Stimulated activated CD8-positive, alpha-beta memory T cell treated with anti-CD3 and anti-CD28 coated beads, Interleukin-15, amount 100 ng/mL, for 4 hours (primary cell): Measurements from ENCODE around the gene BPIFA3.

Experiments
- DNase-seq, 2 donors: peaks; one replicate each; pipeline ENCODE4 v3.0.0-alpha.2; 2020; ENCODE audit warnings: low read depth in 2 of 2

BPIFA3 gene

DNA sequence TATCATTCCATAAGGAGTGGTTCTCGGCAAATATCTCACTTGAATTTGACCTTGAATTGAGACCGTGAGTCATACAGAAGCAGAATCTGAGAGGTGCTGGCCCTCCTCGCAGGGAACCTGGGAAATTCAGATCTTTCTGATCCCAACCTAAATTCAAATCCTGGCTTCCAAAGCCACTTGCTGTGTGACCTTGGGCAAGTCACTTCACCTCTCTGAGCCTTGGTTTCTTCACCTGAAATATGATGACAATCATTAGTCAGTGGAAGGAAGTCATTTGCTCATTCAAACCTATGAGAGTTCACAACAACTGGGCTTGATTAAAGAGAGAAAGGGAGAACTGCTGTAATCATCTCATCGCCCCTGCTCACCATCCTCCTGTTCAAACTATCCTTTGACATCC lies 7.2 kb downstream of the BPIFA3 start:
- DNase-seq: no peak

DNA sequence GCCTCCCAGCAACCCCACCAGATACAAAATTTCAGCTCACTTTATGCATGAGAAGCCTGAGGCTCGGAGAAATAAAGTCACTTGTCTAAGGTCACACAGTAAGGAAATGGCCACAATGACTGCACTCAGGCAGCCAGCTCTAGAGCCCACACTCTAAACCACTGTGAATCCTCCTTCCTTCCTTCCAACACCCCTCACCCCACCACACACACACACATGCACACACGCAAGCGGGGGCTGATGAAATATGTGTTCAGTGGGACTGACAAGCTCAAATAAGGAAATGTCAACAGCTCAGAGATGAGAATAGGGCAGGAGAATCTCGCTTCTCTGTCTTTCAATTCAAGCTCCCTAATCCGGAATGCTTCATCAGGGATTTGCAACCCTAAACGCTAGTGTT lies 12.7 kb downstream of the BPIFA3 start:
- no peak for DNase-seq

DNA sequence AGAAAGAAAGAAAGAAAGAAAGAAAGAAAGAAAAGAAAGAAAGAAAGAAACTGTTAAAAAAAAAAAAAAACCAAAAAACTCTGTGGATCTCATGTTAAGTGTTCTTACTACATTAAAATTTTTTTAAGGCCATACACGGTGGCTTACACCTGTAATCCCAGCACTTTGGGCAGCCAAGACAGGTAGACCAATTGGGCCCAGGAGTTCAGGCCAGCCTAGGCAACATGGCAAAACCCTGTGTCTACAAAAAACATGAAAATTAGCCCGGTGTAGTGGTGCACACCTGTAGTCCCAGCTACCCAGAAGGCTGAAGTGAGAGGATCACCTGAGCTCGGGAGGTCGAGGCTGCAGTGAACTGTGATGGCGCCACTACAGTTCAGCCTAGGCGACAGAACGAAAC lies 14.1 kb downstream of the BPIFA3 start:
- no peak for DNase-seq

DNA sequence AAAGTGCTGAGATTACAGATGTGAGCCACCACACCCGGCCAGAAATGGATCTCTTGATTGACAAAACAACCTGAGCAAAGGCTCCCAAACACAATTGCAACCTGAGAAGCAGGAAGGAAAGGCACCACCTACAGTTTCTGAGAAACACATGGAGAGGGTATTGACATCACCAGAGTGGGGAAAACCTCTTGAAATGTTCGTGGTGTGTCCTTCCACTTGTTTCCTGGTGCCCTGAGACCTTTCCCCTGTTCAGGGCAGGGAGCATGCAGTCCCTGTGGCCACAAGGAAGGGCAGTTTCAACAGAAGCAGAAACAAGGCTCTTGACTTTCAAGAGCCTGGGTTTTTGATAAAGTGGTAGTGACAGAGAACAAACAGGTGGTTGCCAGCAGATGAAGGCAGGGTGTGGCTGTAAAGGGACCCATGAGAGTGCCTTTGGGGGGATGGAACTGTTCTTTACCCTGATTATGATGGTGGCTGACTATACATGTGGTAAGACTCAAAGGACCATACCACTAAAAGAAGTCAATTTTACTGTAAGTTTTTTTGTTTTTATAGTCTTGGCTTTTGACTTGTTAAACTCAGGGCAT lies 15.4 kb downstream of the BPIFA3 start:
- DNase-seq: no peak

DNA sequence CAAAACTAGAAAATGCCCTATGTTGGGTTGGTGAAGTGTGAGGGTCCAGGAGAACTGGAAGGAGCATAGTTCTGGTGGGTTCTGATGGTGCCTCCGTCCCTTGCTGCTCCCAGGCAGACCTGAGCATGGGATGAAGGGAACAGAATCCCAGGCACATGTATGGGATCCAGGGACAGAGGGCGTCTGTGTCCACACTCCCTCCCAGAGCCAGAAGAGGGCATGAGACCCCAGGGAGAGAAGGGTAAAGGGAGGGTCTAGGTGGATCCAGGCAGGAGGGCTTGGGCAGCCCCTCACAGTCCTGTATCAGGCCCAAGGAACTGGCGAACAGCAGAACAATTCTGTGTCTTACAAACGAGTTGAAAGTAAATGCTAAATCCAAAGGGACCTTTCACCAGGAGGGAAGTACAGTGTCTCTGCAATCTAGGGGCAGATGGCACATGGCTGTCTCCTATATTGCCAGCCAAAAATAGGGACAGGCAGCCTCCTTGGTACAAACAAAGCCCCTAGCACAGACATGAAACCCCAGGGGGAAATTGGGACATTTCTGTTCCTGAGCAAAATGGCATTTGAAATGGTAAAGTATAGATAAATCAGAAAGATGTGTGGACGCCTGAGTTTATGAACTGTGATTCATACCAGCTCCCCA lies 16.1 kb downstream of the BPIFA3 start:
- DNase-seq: no peak

DNA sequence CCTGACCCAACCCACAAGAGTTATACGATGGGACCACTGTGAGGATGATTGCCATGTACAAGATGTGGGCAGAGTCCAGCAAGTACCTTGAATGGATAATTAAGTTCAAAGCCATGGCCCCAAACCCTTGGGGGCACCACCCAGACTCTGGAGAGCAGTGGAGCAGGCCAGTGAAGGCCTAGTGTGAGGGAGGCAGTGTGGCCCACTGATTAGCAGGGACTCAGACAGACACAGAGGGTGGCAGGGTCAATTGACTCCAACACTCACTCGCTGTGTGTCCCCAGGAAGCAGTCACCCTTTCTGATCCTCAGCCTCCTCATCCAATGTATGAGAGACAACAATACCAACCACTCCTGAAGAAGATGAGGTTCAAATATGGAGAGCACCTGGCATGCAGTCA lies 16.9 kb downstream of the BPIFA3 start:
- no peak for DNase-seq

DNA sequence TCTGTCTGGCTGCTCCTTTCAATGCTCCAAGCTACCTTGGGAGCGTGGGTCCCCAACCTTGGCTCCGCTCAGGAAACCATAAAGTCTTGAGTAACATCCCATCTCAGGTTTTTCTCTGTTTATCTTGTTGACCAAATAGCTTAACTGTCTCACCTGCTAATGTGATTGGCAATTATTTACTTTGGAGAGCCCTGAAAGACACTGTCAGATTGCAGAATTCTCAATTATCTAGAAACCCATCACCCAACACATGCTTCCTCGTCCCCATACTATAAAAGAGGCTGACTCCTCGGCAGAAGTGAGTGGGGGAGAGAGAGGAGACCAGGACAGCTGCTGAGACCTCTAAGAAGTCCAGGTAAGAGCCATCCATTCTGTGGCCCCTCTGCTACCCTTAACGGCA lies 18.5 kb downstream of the BPIFA3 start, which contains the start of gene BPIFA1:
TSS of gene BPIFA1 (plus strand) at position 301 of the 400 bp plus-strand sequence. CDS start 1,716 bp downstream, outside the sequence.
- DNase-seq: no peak

DNA sequence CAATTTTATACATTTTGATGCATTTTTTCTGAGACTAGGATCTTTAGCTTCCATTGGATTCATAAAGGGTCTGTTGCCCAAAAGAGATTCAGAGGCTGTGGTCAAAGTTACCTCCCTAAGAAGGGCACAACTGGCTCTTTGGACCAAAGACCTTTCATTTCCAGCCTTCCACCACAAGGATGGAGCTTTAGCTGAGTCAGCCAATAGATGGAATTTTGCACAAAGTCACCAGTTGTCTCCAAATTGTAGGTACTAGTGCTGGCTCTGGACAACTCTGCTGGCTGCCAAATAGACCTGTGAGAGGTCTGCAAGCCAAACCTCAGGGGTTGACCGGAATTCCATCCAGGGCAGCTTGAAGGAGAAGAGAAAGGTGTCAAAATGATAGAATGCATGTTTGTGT lies 19.2 kb downstream of the BPIFA3 start:
- DNase-seq: no peak

DNA sequence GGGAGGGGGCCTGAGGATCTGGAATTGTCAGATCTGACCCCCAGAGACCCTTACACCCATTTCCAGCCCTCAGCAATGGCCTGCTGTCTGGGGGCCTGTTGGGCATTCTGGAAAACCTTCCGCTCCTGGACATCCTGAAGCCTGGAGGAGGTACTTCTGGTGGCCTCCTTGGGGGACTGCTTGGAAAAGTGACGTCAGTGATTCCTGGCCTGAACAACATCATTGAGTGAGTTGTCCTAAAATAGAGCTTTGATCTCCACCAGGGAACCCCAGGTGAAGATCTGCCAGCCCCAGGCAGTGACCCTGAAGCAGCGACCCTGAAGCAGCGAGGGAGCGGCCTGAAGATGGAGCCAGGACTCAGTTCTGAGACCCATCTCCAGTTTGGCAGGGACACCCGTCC lies 20.8 kb downstream of the BPIFA3 start:
- DNase-seq: no peak

DNA sequence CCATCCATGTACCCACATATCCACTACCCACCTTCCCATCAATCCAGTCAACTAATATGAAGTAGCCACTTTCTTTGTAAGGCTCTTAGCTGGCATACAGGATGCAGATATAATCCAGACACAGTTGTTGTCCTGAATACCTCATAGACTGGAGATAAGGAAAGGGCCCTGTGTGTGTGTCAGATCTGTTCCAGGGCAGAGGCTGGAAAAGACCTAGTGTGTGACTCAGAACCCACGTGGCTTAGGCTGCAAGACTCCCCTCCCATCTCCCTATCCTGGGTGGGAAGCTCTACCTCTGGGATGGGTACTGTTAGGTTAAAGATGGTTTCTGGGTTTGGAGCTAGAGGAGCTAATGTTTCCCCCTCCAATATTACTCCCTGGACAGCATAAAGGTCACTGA lies 22.3 kb downstream of the BPIFA3 start:
- DNase-seq: no peak

DNA sequence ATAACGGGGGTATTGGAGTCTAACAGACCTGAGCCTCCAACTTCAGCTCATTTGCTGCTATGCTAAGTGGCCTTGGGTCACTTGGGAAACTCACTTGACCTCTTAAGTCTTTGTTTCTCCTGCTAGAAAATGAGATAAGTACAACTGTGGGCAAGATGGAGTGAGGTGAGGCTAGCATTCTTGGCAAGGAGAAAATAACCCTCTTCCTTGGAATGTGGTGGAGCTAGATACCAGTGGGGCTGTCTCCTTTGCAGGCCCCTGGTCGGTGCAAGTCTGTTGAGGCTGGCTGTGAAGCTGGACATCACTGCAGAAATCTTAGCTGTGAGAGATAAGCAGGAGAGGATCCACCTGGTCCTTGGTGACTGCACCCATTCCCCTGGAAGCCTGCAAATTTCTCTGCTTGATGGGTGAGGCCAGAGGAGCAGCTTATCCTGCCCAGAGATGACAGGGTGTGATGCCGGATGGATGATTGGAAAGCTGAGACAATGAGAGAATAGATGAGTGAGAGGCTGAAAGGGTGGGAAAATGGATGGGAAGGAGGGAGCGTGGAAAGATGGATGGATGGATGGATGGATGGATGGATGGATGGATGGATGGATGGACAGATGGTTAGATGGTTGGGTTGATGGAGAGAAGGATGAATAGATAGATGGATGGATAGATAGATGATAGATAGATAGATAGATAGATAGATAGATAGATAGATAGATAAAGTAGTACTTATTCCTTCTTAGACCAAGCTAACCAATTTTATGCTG lies 23.0 kb downstream of the BPIFA3 start:
- DNase-seq: no peak

DNA sequence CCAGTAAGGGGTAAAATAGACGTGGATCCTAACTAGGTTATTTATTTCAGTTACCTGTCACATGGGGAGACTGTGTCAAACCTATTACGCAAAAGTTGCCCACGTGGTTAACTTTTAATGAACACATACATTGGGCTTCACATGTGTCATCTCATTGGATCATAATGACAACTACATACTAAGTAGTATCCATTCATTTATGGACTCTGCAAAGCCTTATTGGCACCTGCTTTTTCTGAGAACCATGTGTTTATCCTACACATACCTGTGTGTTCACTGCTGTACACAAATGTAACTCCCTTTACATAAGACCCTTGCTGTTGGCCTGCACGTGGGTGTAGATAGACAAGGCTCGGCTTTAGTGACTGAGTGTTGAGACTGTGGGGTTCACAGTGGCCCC lies 23.8 kb downstream of the BPIFA3 start:
- no peak for DNase-seq

DNA sequence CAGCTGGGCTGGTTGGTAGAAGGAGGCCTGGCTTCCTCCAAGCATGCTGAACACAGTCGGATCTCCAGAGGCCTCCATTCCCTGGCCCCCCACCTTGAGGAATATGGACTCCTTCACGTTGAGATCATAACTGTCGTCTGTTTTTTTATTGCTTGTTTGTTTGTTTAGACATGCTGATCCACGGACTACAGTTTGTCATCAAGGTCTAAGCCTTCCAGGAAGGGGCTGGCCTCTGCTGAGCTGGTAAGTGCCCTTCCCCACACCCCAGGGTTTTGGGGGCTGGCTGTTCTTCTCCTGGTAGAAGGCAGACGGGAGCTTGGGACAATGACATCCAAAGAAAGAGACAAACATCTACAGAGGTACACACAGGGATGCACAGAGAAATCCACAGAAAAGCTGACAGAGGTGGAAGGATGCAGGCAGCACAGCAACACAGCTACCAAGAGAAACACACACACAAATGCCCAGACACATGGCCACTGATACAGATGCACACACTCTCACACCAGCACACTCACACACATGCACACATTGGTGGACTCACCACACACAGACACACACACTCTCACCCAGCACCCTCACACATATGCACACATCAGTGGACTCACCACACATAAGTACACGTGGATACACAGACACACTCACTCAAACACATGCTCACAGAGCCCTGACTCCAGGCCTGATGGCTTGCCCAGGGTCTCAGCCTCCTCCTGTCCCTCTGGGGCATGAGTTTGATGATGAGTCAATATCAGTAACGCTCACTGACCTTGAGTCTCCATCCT lies 25.4 kb downstream of the BPIFA3 start:
- DNase-seq: no peak

DNA sequence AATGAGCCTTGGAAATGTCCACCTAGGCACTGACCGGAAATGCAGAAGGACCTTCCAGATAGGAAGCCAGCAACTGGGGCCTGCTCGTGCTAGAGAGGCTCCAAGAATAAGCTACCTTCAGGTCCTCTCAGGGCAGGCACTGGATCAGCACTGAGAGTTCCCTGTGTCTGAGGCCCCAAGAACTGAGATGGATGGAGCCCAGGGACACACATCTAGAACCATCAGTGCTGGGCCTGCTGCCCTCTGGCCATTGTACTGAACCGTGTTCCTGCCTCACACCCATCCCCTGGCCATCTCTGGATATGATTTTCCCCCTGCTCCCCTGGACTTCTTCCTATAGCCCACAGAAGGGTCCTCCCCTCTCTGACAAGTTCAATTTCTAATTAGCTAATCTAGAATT lies 28.9 kb downstream of the BPIFA3 start:
- no peak for DNase-seq

DNA sequence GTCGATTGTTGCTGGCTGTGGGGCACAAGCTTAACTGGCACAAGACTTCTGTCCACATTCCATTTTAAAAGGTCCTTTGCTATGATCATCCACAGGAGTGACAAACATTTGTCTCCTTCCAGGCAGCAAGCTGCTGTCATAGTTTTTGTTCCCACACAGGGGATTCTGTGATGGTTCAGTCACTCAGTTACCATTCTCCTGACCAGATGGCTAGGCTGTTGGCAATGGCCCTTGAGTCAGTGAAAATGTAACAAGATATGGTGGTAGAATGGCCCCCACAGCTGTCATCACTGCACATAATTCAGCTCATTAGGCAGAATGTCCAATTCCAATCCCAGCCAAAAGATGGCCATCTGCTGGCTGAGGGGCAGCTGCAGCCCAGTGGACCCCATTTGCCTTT lies 32.3 kb downstream of the BPIFA3 start:
- DNase-seq: no peak

DNA sequence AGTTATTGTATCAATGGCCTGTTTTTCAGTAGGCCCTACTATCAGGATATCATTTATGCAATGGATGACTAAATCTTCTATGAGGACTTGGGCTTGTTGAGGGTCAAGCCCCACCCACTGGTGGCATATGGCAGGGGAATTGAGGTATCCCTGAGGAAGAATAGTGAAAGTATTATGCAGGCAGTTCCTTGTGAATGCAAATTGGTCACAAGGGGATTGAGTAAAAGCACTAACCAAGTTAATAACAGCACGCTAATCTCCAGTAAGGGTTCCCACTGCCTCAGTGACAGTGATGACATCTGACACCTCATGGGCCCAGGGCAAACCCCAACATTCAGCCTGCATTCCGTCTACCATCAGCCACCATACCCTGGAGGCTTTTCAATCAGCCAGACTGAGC lies 33.5 kb downstream of the BPIFA3 start:
- DNase-seq: no peak

DNA sequence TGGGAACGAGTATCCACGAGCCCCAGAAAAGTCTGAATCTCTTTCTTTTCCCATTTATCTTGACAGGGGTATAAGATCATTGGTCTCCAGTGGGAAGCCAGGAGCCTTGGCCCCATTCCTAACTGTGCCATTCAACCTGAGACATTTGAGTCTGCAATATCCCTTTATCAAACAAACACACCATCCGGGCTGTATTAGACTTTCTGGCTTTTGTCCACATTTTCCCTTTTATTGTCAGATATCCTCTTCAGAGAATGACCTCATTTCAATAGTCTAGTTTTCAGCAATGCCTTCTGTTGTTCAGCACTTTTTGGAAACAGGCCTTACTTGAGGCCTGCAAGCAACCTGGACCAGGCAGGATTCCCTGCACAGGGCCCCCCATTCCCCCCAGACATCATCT lies 34.3 kb downstream of the BPIFA3 start:
- no peak for DNase-seq

DNA sequence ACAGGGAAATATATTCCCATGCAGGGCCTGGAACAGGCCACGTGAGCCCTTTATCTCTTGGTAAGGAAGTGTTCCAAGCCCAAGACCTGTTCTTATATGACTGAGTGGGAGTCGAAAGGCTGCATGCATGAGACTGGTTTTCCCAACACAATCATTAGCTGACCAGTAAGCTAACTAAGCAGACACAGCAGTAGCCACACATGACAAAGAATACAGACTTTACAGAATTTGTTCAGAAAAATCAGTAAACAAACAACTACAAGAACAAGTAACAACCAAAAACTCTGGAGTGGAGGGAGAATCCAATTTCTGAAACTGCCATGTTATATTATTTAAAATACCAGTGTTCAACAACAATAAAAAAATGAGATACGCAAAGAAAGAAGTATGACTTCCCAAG lies 35.3 kb downstream of the BPIFA3 start:
- DNase-seq: no peak

DNA sequence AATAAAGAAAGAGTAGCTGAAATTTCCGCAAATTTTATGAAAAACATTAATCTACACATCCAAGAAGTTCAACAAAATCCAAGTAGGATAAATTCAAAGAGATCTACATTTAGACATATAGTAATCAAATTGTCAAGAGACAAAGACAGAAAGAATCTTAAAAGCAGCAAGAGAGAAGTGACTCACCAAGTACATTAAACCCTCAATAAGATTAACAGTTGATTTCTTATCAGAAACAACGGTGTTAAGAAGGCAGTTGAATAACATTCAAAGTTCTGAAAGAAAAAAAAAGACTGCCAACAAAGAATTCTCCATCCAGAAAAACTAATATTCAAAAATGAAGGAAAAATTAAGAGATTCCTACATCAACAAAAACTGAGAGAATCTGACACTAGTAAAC lies 37.9 kb downstream of the BPIFA3 start:
- DNase-seq: no peak

DNA sequence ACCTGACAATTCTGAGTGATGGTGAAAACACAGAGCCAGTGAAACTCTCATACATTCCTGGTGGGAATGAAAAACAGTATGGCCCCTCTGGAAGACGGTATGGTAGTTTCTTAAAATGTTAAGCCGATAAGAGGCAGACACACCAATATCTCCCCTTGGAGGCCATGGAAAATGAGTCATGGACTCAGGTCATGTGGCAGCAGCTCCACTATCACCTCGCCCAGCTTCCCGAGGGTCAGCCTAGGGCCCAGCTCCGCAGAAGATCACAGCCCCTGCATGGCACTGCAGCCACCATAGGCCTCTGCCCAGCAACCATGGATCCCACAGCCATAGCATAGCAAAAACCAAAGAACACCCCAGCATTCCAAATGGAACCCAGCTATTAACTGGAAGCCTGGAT lies 40.1 kb downstream of the BPIFA3 start:
- no peak for DNase-seq

DNA sequence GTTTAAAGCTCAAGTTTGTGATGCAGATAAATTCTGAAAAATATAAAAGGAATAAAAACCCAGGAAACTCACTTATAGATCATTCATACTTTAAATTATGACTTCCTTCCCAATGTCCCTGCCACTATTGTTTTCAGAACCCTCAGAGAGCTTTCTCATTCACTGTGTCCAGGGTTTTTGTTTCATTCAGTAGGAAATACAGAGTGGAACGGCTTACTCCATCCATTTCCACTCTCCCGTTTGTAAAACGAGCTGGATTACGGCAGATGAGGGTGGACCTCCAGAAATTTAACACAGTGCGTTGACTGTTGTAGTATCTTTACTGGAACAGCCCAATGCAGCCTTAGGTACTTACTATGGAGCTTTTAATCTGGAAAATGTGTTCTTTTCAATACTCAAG lies 42.2 kb downstream of the BPIFA3 start:
- no peak for DNase-seq

DNA sequence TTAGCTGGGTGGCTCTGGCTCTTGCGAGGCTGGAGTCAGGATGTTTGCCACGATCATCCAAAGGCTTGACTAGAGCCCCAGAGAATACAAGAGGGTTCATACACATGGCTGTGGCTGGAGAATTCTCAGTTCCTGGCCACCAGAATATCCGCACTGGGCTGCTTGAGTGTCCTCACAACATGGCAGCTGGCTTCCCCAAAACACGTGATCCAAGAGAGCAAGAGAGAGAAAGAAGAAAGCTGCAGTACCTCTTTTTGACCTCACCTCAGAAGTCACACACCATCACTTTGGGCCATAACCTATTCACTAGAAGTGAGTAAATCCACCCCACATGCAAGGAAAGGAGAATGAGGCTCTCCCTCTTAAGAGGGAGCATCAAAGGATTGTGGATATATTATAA lies 44.3 kb downstream of the BPIFA3 start:
- no peak for DNase-seq

DNA sequence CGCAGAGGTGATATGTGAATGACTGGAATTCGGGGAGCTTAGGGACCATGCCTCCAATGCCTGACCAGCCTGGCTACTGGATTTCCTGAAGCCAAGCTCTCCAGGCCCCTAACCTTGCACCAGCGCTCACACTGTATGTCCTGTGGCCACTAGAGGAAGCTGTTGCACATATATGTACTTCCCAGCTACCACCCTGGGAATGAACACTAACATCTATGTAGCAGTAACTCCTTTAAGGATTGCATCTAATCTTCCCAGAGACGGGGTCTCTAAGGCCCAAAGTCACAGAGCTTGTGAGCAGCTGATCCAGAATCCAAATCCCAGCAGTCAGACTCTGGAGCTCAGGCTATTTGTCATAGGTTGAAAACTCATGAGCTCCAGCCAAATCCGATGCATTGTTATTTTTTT lies 45.5 kb downstream of the BPIFA3 start:
- no peak for DNase-seq
